LoVo (cell line): ENCODE measurements around the gene GRIA3.
"Not testable (repeated sequence)": the region's sequence is repeated elsewhere in the genome, so short reads cannot be mapped to it uniquely, and the experiment has no call there.

ENCODE experiments used
- DNase-seq: peaks from one replicate; pipeline ENCODE4 v3.0.0-alpha.2; 2016; ENCODE audit warnings: low spot score

The GRIA3 gene

GRCh38 chrX:123350226-123350625, 166.1 kb downstream of the GRIA3 start:
- DNase-seq = no peak

- no peak for DNase-seq
Measured at GRCh38 chrX:123357941-123358340, 173.9 kb downstream of the GRIA3 start.

GRCh38 chrX:123358457-123358856, 174.4 kb downstream of the GRIA3 start:
- DNase-seq = no peak

GRCh38 chrX:123361371-123361770, 177.3 kb downstream of the GRIA3 start:
- DNase-seq = no peak

- DNase-seq = not testable (repeated sequence)
Measured at GRCh38 chrX:123386196-123386595, 202.1 kb downstream of the GRIA3 start.

GRCh38 chrX:123392921-123393320, 208.8 kb downstream of the GRIA3 start:
- no peak for DNase-seq

GRCh38 chrX:123399709-123400108, 215.6 kb downstream of the GRIA3 start:
- DNase-seq = no peak

- DNase-seq = no peak
Measured at GRCh38 chrX:123405231-123405630, 221.2 kb downstream of the GRIA3 start.

- DNase-seq = no peak
Measured at GRCh38 chrX:123408821-123409737, 225.0 kb downstream of the GRIA3 start.

- no peak for DNase-seq
Measured at GRCh38 chrX:123422875-123423274, 238.8 kb downstream of the GRIA3 start.

- no peak for DNase-seq
Measured at GRCh38 chrX:123424546-123424945, 240.5 kb downstream of the GRIA3 start.

GRCh38 chrX:123425471-123425870, 241.4 kb downstream of the GRIA3 start:
- DNase-seq = no peak

GRCh38 chrX:123425904-123426303, 241.8 kb downstream of the GRIA3 start:
- DNase-seq = no peak

- no peak for DNase-seq
Measured at GRCh38 chrX:123432361-123433150, 248.5 kb downstream of the GRIA3 start.

GRCh38 chrX:123436512-123437136, 252.5 kb downstream of the GRIA3 start:
- no peak for DNase-seq

GRCh38 chrX:123439926-123440325, 255.8 kb downstream of the GRIA3 start:
- not testable (repeated sequence) for DNase-seq

- no peak for DNase-seq
Measured at GRCh38 chrX:123442764-123443163, 258.7 kb downstream of the GRIA3 start.

- DNase-seq = no peak
Measured at GRCh38 chrX:123447506-123447905, 263.4 kb downstream of the GRIA3 start.

GRCh38 chrX:123449335-123449734, 265.3 kb downstream of the GRIA3 start:
- DNase-seq = no peak

GRCh38 chrX:123450222-123450621, 266.1 kb downstream of the GRIA3 start:
- no peak for DNase-seq

GRCh38 chrX:123454712-123455431, 270.8 kb downstream of the GRIA3 start:
- DNase-seq = no peak

GRCh38 chrX:123455693-123456092, 271.6 kb downstream of the GRIA3 start:
- no peak for DNase-seq
